ENCODE data around the gene AK4.
"Not testable (repeated sequence)": the region's sequence is repeated elsewhere in the genome, so short reads cannot be mapped to it uniquely, and the experiment has no call there.

Gene AK4

GRCh38 chr1:65113298-65113697 is 34.7 kb upstream of the AK4 start:
- no peak for TF ChIP-seq CTCF (IDR thresholded peaks at IDR 0.05; ENCODE audit: low read depth, low read length)
- DNase-seq (ENCODE audit: extremely low read depth, low read depth), result no peak

- no peak for DNase-seq (ENCODE audit: extremely low read depth, low read depth)
- no peak for TF ChIP-seq CTCF (IDR thresholded peaks at IDR 0.05; ENCODE audit: low read depth, low read length)
Measured at GRCh38 chr1:65114322-65114721, 33.7 kb upstream of the AK4 start.

GRCh38 chr1:65119951-65120350 is 28.1 kb upstream of the AK4 start:
- no peak for DNase-seq (ENCODE audit: extremely low read depth, low read depth)
- no peak for TF ChIP-seq CTCF (IDR thresholded peaks at IDR 0.05; ENCODE audit: low read depth, low read length)

- not testable (repeated sequence) for DNase-seq (ENCODE audit: extremely low read depth, low read depth)
Measured at GRCh38 chr1:65129104-65129503, 18.9 kb upstream of the AK4 start.

GRCh38 chr1:65138524-65138923 is 9.5 kb upstream of the AK4 start:
- no peak for TF ChIP-seq CTCF (IDR thresholded peaks at IDR 0.05; ENCODE audit: low read depth, low read length)
- DNase-seq (ENCODE audit: extremely low read depth, low read depth), result no peak

- not testable (repeated sequence) for DNase-seq (ENCODE audit: extremely low read depth, low read depth)
Measured at GRCh38 chr1:65139793-65140192, 8.2 kb upstream of the AK4 start.

- DNase-seq (ENCODE audit: extremely low read depth, low read depth), result no peak
- no peak for TF ChIP-seq CTCF (IDR thresholded peaks at IDR 0.05; ENCODE audit: low read depth, low read length)
Measured at GRCh38 chr1:65141394-65141793, 6.6 kb upstream of the AK4 start.

- TF ChIP-seq CTCF (IDR thresholded peaks at IDR 0.05; ENCODE audit: low read depth, low read length), result no peak
- DNase-seq (ENCODE audit: extremely low read depth, low read depth), result no peak
Measured at GRCh38 chr1:65141918-65142317, 6.1 kb upstream of the AK4 start.

GRCh38 chr1:65143112-65143658 is 4.8 kb upstream of the AK4 start:
- not testable (repeated sequence) for DNase-seq (ENCODE audit: extremely low read depth, low read depth)

All from AG09319 (cell line).